SKM-1 (cell line): ENCODE measurements around the gene OR51T1.
"Not testable (repeated sequence)": the region's sequence is repeated elsewhere in the genome, so short reads cannot be mapped to it uniquely, and the experiment has no call there.

ENCODE experiments used
- DNase-seq: peaks from one replicate; lab custom pipeline; 2025; ENCODE audit not compliant: unreplicated experiment; lab: John Stamatoyannopoulos, UW

Gene OR51T1, protein sequence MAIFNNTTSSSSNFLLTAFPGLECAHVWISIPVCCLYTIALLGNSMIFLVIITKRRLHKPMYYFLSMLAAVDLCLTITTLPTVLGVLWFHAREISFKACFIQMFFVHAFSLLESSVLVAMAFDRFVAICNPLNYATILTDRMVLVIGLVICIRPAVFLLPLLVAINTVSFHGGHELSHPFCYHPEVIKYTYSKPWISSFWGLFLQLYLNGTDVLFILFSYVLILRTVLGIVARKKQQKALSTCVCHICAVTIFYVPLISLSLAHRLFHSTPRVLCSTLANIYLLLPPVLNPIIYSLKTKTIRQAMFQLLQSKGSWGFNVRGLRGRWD

GRCh38 chr11:4881860-4882500 lies at the start of gene OR51T1:
Gene OR51T1, plus strand, starts transcription at chr11:4881900. Its CDS starts 0 bp downstream, at chr11:4881900.
- DNase-seq = no peak

DNA sequence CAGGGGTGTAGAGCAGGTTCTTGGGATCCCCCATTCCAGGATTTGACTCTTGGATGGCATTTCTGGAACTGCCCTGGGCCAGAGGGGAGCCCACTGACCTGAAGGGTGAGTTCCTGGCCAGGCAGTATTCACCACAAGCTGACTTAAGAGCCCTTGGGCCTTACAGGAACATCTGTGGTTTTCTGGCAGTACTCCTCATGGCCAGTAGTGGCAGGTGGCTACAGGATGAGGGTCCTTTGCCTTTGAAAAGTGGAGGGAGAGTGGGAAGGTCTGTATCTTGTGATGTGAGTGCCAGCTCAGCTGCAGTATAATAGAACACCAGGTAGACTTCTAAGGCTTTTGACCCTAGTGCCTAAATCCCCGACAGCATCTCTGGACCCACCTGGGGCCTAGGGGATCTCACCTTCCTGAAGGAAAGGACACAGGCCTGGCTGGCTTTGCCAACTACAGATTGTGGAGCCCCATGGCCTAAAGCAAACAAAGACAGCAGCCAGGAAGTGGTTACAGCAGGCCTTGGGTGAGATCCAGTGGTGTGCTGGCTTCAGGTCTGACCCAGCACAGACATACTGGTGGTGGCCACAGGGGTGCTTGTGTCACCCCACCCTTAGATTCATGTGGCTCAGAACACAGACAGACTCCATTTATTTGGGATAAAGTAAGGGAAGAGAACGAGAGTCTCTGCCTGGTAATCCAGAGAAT lies 41.7 kb upstream of the OR51T1 start:
- no peak for DNase-seq

- DNase-seq = no peak
Measured at GRCh38 chr11:4848908-4849532, 32.7 kb upstream of the OR51T1 start, which contains the start of gene OR51S1. Gene OR51S1, minus strand, starts transcription at chr11:4849208. Its CDS starts 0 bp downstream, at chr11:4849208.

GRCh38 chr11:4851033-4851432 lies 30.7 kb upstream of the OR51T1 start:
- no peak for DNase-seq

DNA sequence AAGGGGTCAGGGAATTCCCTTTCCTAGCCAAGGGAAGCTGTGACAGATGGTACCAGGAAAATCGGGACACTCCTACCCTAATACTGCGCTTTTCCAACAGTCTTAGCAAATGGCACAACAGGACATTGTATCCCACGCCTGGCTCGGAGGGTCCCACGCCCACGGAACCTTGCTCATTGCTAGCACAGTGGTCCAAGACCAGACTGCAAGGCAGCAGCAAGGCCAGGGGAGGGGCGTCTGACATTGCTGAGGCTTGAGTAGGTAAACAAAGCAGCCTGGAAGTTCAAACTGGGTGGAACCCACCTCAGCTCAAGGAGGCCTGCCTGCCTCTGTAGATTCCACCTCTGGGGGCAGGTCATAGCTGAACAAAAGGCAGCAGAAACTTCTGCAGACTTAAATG lies 27.4 kb upstream of the OR51T1 start:
- DNase-seq = not testable (repeated sequence)

- DNase-seq = no peak
Measured at GRCh38 chr11:4862447-4863236, 19.1 kb upstream of the OR51T1 start.

GRCh38 chr11:4863876-4864275 lies 17.8 kb upstream of the OR51T1 start:
- no peak for DNase-seq

GRCh38 chr11:4865855-4866254 lies 15.8 kb upstream of the OR51T1 start:
- no peak for DNase-seq

- DNase-seq = no peak
Measured at GRCh38 chr11:4881188-4881587, 512 bp upstream of the OR51T1 start.

GRCh38 chr11:4882543-4882942 lies 843 bp downstream of the OR51T1 start:
- DNase-seq = no peak

GRCh38 chr11:4884361-4884760 lies 2.7 kb downstream of the OR51T1 start:
- no peak for DNase-seq

GRCh38 chr11:4886186-4886585 lies 4.5 kb downstream of the OR51T1 start:
- no peak for DNase-seq

- no peak for DNase-seq
Measured at GRCh38 chr11:4887591-4887990, 5.9 kb downstream of the OR51T1 start.

DNA sequence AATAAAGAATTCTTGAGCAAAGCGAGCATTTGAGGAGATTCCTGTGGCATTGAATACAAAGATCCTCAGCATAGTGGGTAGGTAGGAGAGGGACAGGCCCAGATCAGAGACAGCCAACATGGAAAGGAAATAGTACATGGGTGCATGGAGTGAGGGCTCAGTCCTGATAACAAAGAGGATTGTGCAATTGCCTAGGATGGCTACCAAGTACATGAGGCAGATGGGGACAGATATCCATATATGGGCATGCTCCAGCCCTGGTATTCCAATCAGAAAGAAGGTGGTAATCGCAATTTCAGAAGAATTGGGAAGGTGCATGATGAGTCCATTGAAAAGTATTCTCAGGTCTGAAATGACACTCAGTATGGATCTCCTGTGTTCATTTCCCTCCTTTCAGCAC lies 8.6 kb downstream of the OR51T1 start:
- no peak for DNase-seq

DNA sequence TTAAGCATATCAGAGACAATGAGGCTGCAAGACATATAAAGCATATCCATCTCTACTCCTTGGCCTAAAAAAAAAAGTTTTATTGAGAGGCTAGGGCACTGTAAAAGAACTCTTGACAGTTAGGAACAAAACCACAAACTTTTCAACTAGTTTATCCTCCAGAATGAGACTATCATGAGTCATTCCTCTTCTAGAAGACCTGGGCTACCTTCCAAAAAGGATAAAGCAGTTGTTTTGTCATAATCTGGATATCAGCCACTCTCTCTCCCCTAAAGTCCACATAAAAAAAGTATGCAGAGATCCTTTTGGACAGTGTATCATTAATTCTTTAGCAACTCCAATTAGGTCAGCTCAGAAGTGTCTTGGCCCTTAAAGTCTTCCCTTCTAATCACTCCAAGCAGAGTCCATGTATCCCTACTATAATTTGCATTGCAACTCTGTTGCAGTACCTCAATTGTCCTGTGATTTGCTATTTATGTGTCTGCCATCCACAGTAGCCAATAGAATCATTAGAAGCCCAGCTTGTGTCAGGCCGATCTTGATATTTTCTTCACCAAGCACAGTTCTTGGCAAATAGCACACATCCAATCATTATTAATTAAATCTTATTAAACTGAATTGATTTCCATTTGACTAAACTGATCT lies 10.4 kb downstream of the OR51T1 start:
- no peak for DNase-seq

- DNase-seq = no peak
Measured at GRCh38 chr11:4903484-4903883, 21.8 kb downstream of the OR51T1 start, which contains the start of gene OR51A7. Gene OR51A7, plus strand, starts transcription at chr11:4903783. Its CDS starts 3,587 bp downstream, at chr11:4907370.

DNA sequence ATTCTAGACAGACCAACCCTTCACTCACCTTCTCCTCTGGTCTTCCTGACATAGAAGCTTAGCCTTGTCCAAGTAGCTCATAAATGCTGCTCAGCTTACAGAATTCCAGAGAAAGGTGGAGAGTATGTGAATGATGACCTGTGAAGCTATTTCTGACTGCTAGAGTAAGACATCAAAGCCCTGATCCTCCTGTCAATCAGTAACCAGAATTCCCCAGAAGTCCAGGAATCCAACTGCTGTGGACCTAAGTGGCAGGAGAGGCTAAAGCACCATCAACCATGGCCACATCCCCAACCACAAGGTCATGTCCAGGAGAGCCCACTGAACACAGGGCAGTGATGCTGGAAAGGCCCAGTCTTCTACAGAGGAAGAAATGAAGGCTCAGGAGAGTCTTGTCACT lies 34.9 kb downstream of the OR51T1 start:
- DNase-seq = no peak

GRCh38 chr11:4919250-4919649 lies 37.5 kb downstream of the OR51T1 start, which contains the start of gene OR51G2:
Gene OR51G2, minus strand, starts transcription at chr11:4919350. Its CDS starts 3,687 bp downstream, at chr11:4915663.
- DNase-seq = no peak

DNA sequence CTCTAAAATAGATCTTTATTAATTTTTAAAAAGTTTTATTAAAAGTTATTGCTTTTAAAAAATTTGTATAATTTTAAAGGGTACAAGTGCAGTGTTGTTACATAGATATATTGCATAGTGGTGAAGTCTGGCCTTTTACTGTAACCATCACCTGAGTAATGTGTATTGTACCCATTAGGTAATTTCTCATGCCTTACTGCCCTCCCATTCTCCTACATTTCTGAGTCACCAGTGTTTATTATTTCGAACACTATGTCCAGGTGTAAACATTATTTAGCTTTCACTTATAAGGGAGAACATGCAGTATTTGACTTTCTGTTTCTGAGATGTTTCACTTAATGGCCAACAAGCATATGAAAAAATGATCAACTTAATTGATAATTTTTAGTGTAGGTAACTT lies 40.1 kb downstream of the OR51T1 start:
- no peak for DNase-seq

DNA sequence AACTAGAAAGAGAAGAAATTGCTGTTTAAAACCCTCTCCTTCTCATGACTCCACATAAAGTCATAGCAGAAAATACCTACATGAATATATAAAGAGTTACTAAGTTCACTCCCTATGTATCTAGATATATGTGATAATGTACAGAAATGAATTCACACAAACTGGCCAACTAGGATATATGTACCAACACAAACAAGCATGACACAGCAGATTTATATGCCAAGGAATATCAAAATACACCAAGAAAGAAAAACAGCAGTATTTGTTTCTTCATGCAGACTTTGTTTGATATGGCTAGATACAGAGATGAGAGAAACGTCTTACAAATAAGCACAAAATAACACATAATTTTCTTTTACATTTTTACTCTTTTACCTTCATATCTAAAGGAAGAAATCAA lies 40.6 kb downstream of the OR51T1 start:
- DNase-seq = no peak
